IMR-90 (cell line): Measurements from ENCODE around the gene NOL4L. TPM values are rescaled to one million over a fixed set of nuclear protein-coding genes. Genes with fewer than 3 reads are reported as not detected.

Source experiments
- ATAC-seq: fragments of 200-7000 bp; cut with Tn5 transposase; 2 replicates; pipeline ENCODE4 v1.9.1; 2020; ENCODE audit warnings: low read depth, mild to moderate bottlenecking, moderate library complexity
- BruUV-seq: library from RNA; stranded (reverse); fragments of 400-500 nt; replicated peaks from 2 replicates; lab custom pipeline; 2021; lab: Mats Ljungman, UMichigan
- CTCF ChIA-PET: fragments of 300-600 bp; formaldehyde crosslinking; extraction: SDS; loops from one replicate; lab custom pipeline; 2021; ENCODE audit warnings: antibody characterized with exemption; lab: Yijun Ruan, JAX
- POLR2A ChIA-PET: fragments of 300-600 bp; sonication (Branson Sonifier 250); formaldehyde crosslinking; loops from one replicate; lab custom pipeline; 2022; ENCODE audit warnings: antibody characterized with exemption; ENCODE audit not compliant: unreplicated experiment; lab: Charles Lee
- DNase-seq: peaks from one replicate; pipeline ENCODE4 v3.0.0; 2013
- H2AFZ ChIP-seq: replicated peaks from 2 replicates; pipeline ENCODE3; 2013; ENCODE audit warnings: low read length, mild to moderate bottlenecking; ENCODE audit not compliant: poor library complexity
- H2AK5ac ChIP-seq: 2 replicates; pipeline ENCODE4 v1.6.1; 2013; ENCODE audit warnings: low read depth, low read length, inconsistent platforms
- H2AK9ac ChIP-seq: replicated peaks from 2 replicates; pipeline ENCODE3; 2013; ENCODE audit warnings: mild to moderate bottlenecking, low read depth, low read length, moderate library complexity; ENCODE audit not compliant: poor library complexity
- H2BK120ac ChIP-seq: 2 replicates; pipeline ENCODE4 v1.6.1; 2013; ENCODE audit warnings: low read depth, low read length, inconsistent platforms
- H2BK15ac ChIP-seq: 3 replicates; pipeline ENCODE4 v1.6.1; 2013; ENCODE audit warnings: low read depth, low read length, inconsistent platforms
- H2BK20ac ChIP-seq: 2 replicates; pipeline ENCODE4 v1.6.1; 2013; ENCODE audit warnings: low read depth, mild to moderate bottlenecking, inconsistent platforms, low read length, moderate library complexity
- H2BK5ac ChIP-seq: 2 replicates; pipeline ENCODE4 v1.6.1; 2013; ENCODE audit warnings: mild to moderate bottlenecking, low read depth, low read length, inconsistent platforms; ENCODE audit not compliant: poor library complexity, severe bottlenecking
- H3K14ac ChIP-seq: replicated peaks from 2 replicates; pipeline ENCODE4 v1.6.1; 2013; ENCODE audit warnings: low read depth, low read length, inconsistent platforms
- H3K18ac ChIP-seq: 2 replicates; pipeline ENCODE4 v1.6.1; 2013; ENCODE audit warnings: low read depth, low read length, control low read depth
- H3K23ac ChIP-seq: 2 replicates; pipeline ENCODE4 v1.6.1; 2013; ENCODE audit warnings: low read depth, low read length, inconsistent platforms
- H3K27ac ChIP-seq: 2 replicates; pipeline ENCODE4 v1.5.1; 2013; ENCODE audit warnings: mild to moderate bottlenecking, control low read depth, low read length; ENCODE audit not compliant: insufficient read depth
- H3K27me3 ChIP-seq: 2 replicates; pipeline ENCODE4 v1.6.1; 2013; ENCODE audit warnings: low read length; ENCODE audit not compliant: control insufficient read depth, insufficient read depth
- H3K36me3 ChIP-seq: 2 replicates; pipeline ENCODE4 v1.6.1; 2013; ENCODE audit warnings: low read length, mixed read lengths; ENCODE audit not compliant: control insufficient read depth, insufficient read depth
- H3K4ac ChIP-seq: 2 replicates; pipeline ENCODE4 v1.6.1; 2013; ENCODE audit warnings: low read depth, low read length, inconsistent platforms
- H3K4me1 ChIP-seq: 2 replicates; pipeline ENCODE4 v1.6.1; 2013; ENCODE audit warnings: low read length, mixed read lengths; ENCODE audit not compliant: control insufficient read depth, insufficient read depth
- H3K4me2 ChIP-seq: 2 replicates; pipeline ENCODE4 v1.6.1; 2013; ENCODE audit warnings: low read depth, mild to moderate bottlenecking, control low read depth, low read length, moderate library complexity
- H3K4me3 ChIP-seq: 2 replicates; pipeline ENCODE4 v1.5.1; 2013; ENCODE audit warnings: low read depth, mild to moderate bottlenecking, control low read depth, low read length, moderate library complexity; ENCODE audit not compliant: insufficient read depth
- H3K56ac ChIP-seq: 2 replicates; pipeline ENCODE4 v1.6.1; 2013; ENCODE audit warnings: low read length, inconsistent platforms; ENCODE audit not compliant: insufficient read depth; ENCODE audit errors: extremely low read depth
- H3K79me1 ChIP-seq, 2 experiments: 2 replicates each; pipeline ENCODE4 v1.6.1; 2013; ENCODE audit warnings: low read length in 2 of 2, inconsistent platforms in 1 of 2, low read depth in 1 of 2
- H3K9ac ChIP-seq: 2 replicates; pipeline ENCODE4 v1.6.1; 2013; ENCODE audit warnings: low read depth, low read length, control low read depth
- H3K9me1 ChIP-seq: 2 replicates; pipeline ENCODE4 v1.6.1; 2013; ENCODE audit warnings: low read length, inconsistent platforms; ENCODE audit not compliant: insufficient read depth
- H3K9me3 ChIP-seq: 2 replicates; pipeline ENCODE4 v1.6.1; 2013; ENCODE audit warnings: low read length; ENCODE audit not compliant: control insufficient read depth, insufficient read depth
- H4K20me1 ChIP-seq: 2 replicates; pipeline ENCODE4 v1.6.1; 2013; ENCODE audit warnings: low read length, inconsistent platforms; ENCODE audit not compliant: insufficient read depth
- H4K5ac ChIP-seq: 2 replicates; pipeline ENCODE4 v1.6.1; 2013; ENCODE audit warnings: mild to moderate bottlenecking, low read depth, low read length, control low read depth
- H4K8ac ChIP-seq, 2 experiments: 2 replicates each; pipeline ENCODE4 v1.6.1; 2013; ENCODE audit warnings: low read depth in 2 of 2, low read length in 2 of 2, control low read depth in 1 of 2, inconsistent platforms in 1 of 2
- H4K91ac ChIP-seq: 2 replicates; pipeline ENCODE4 v1.6.1; 2013; ENCODE audit warnings: low read depth, low read length, inconsistent platforms; ENCODE audit not compliant: insufficient read depth
- CHD1 ChIP-seq: IDR thresholded peaks from 2 replicates; pipeline ENCODE4 v1.6.1; 2012; ENCODE audit warnings: low read depth, low read length, improper control_type of control experiment
- RAD21 ChIP-seq: IDR thresholded peaks from 2 replicates; pipeline ENCODE4 v1.6.1; 2012; ENCODE audit warnings: low read length, improper control_type of control experiment
- SMC3 ChIP-seq: fragments of 150-350 bp; IDR thresholded peaks from 2 replicates; pipeline ENCODE4 v1.6.1; 2016; ENCODE audit warnings: low read depth, mild to moderate bottlenecking, antibody characterized with exemption, low read length, moderate library complexity
- WGBS, 2 experiments: methylation state at CpG; one replicate each; pipeline versions ENCODE4 v1.1.5 to v1.1.7; 2013; ENCODE audit warnings: missing lambda C conversion rate in 2 of 2; ENCODE audit not compliant: insufficient read length in 1 of 2; ENCODE audit errors: extremely low coverage in 2 of 2; 5-methylcytosine and 5-hydroxymethylcytosine counted together
- dilution Hi-C: fragments of 300-500 bp; cut with HindIII; formaldehyde crosslinking; loops from one replicate; pipeline ENCODE4 v1.14.3; 2018; ENCODE audit warnings: low sequenced_read_pairs; ENCODE audit not compliant: unreplicated experiment
- in situ Hi-C: fragments of 300-500 bp; cut with MboI; formaldehyde crosslinking; loops from 3 replicates; pipeline ENCODE4 v1.14.3; 2019; ENCODE audit warnings: low sequenced_read_pairs, inconsistent platforms, mixed read lengths
- intact Hi-C: fragments of 100-400 bp; cut with micrococcal nuclease; formaldehyde crosslinking; loops from 2 replicates; pipeline ENCODE4 v1.10.0; 2022
- polyA plus RNA-seq, 3 experiments: library from polyadenylated mRNA; depleted of rRNA; stranded (reverse); fragments of >200 nt; gene quantifications; 2 replicates each; pipeline ENCODE4 v1.2.3, GENCODE V29; 2012; ENCODE audit warnings: low replicate concordance in 1 of 3
- total RNA-seq: library from RNA; depleted of rRNA; stranded (reverse); fragments of >200 nt; gene quantifications from 2 replicates; pipeline ENCODE4 v1.2.3, GENCODE V29; 2012
- TF ChIP-seq, protein P1 (sequence below): fragments of 150-350 bp; IDR thresholded peaks from 2 replicates; pipeline ENCODE4 v1.6.1; 2016; ENCODE audit warnings: low read depth, mild to moderate bottlenecking, low read length, moderate library complexity, borderline replicate concordance

Gene NOL4L
- total and polyA plus RNA-seq, 2 of the 4 experiments (the other 2 are of a cell fraction): 4.7 to 13.3 TPM

DNA sequence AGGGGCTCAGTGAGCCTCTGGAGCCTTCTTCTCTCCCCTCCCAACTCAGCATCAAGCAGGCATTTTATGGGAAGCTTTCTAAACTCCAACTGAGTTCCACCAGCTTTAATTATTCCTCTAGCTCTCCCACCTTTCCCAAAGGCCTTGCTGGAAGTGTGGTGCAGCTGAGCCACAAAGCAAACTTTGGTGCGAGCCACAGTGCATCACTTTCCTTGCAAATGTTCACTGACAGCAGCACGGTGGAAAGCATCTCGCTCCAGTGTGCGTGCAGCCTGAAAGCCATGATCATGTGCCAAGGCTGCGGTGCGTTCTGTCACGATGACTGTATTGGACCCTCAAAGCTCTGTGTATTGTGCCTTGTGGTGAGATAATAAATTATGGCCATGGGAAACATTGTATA, 148.2 kb downstream of the NOL4L start:
- peaks cover 44% of the 10 kb centered on the region for H3K9me1 ChIP-seq
- H3K4me1 ChIP-seq: peaks cover 7% of the 10 kb centered on the region
- no peak overlapping the region for H2BK15ac ChIP-seq
- in situ Hi-C loops: no loop called here
- no peak overlapping the region for H4K5ac ChIP-seq
- no peak overlapping the region for H3K56ac ChIP-seq
- BruUV-seq: no TSS peak
- no peak overlapping the region for H3K18ac ChIP-seq
- no peak overlapping the region for H2BK20ac ChIP-seq
- no peak overlapping the region for H3K9ac ChIP-seq
- CTCF ChIA-PET: no interaction called here
- H3K23ac ChIP-seq: no peak overlapping the region
- no peaks in the 10 kb centered on the region for H3K27me3 ChIP-seq
- dilution Hi-C loops: no loop called here
- peaks cover 51% of the 10 kb centered on the region for H4K20me1 ChIP-seq
- peaks cover 68% of the 10 kb centered on the region for H3K36me3 ChIP-seq
- H3K79me1 ChIP-seq: peaks cover 36 to 74% of the 10 kb centered on the region in 2 experiments
- ATAC-seq (no peak), DNase-seq (no peak)
- H2AK9ac ChIP-seq: no peak overlapping the region
- no peak overlapping the region for H2BK5ac ChIP-seq
- no peak overlapping the region for H3K4me3 ChIP-seq
- intact Hi-C loops: loop anchor here (5.0 kb wide), 1 partner anchor 100 kb away; no protein-coding TSS in a partner anchor
- no peak overlapping the region for H2AK5ac ChIP-seq
- no peak overlapping the region for H3K4ac ChIP-seq
- no peaks in the 10 kb centered on the region for H3K9me3 ChIP-seq
- no peak overlapping the region for H4K91ac ChIP-seq
- no peak overlapping the region for H2BK120ac ChIP-seq
- TF ChIP-seq SMC3 (no peak), RAD21 (no peak), CHD1 (no peak)
- TF ChIP-seq, protein P1, sequence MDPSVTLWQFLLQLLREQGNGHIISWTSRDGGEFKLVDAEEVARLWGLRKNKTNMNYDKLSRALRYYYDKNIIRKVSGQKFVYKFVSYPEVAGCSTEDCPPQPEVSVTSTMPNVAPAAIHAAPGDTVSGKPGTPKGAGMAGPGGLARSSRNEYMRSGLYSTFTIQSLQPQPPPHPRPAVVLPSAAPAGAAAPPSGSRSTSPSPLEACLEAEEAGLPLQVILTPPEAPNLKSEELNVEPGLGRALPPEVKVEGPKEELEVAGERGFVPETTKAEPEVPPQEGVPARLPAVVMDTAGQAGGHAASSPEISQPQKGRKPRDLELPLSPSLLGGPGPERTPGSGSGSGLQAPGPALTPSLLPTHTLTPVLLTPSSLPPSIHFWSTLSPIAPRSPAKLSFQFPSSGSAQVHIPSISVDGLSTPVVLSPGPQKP: no peak
- no peak overlapping the region for H3K27ac ChIP-seq
- H2AFZ ChIP-seq: no peak overlapping the region
- no peak overlapping the region for H4K8ac ChIP-seq
- H3K14ac ChIP-seq: no peak overlapping the region
- POLR2A ChIA-PET: interaction anchor here (0.6 kb wide), 1 partner anchor 17 kb away, joined by 3 read pairs; no protein-coding TSS in a partner anchor
- no peak overlapping the region for H3K4me2 ChIP-seq
- 97% methylated on average over 7 of the region's 7 CpGs; no CpG with 5 or more reads in 1 of the 2 experiments for WGBS, 2 experiments
